K562 (cell line): Measurements from ENCODE around the gene SFT2D2. TPM values are rescaled to one million over a fixed set of nuclear protein-coding genes. Genes with fewer than 3 reads are reported as not detected.

ENCODE experiments used
- ATAC-seq: fragments of 200-7000 bp; cut with Tn5 transposase; 3 replicates; pipeline ENCODE4 v1.9.1; 2020; ENCODE audit warnings: moderate library complexity
- BruUV-seq: library from RNA; stranded (reverse); fragments of 400-500 nt; replicated peaks from 2 replicates; lab custom pipeline; 2021; lab: Mats Ljungman, UMichigan
- CTCF ChIA-PET: fragments of 300-600 bp; formaldehyde crosslinking; extraction: SDS; loops from one replicate; lab custom pipeline; 2021; ENCODE audit warnings: low intra/inter-chr PET ratio; lab: Yijun Ruan, JAX
- POLR2A ChIA-PET: fragments of 300-600, 350-650 bp; sonication (Branson Sonifier 250); formaldehyde crosslinking; extraction: SDS; loops from one replicate; lab custom pipeline; 2021; ENCODE audit warnings: antibody characterized with exemption, inconsistent platforms; lab: Yijun Ruan, JAX
- DNase-seq, 4 experiments: peaks; one replicate each; pipeline versions ENCODE4 v3.0.0 to v3.0.0-alpha.2; 2011 to 2018; ENCODE audit warnings: low spot score in 3 of 4, mixed read lengths in 3 of 4; ENCODE audit errors: extremely low read depth in 1 of 4
- FAIRE-seq: peaks from 2 replicates; lab custom pipeline; 2011; peaks lifted over from hg19 to GRCh38; lab: Jason Lieb, UNC
- H2AFZ ChIP-seq: 2 replicates; pipeline ENCODE4 v1.6.0; 2011; ENCODE audit warnings: low read depth, low read length, control low read depth, inconsistent platforms
- H3K27ac ChIP-seq: fragments of 200-600 bp; 3 replicates; pipeline ENCODE4 v1.8.0; 2011; ENCODE audit warnings: low read depth, mild to moderate bottlenecking, control low read depth, inconsistent platforms, low read length, moderate library complexity, mixed read lengths; ENCODE audit errors: extremely low read depth
- H3K27me3 ChIP-seq, 2 experiments: fragments of 300-600 bp in 1 of 2; 2 replicates in 1 of 2; 3 replicates in 1 of 2; pipeline versions ENCODE4 v1.6.0 to v1.8.0; 2011; ENCODE audit warnings: inconsistent platforms in 2 of 2, low read length in 2 of 2, mild to moderate bottlenecking in 1 of 2, mixed read lengths in 1 of 2, moderate library complexity in 1 of 2; ENCODE audit not compliant: control insufficient read depth in 2 of 2, insufficient read depth in 2 of 2
- H3K36me3 ChIP-seq: fragments of 300-600 bp; 3 replicates; pipeline ENCODE4 v1.8.0; 2011; ENCODE audit warnings: mild to moderate bottlenecking, low read length, inconsistent platforms; ENCODE audit not compliant: control insufficient read depth, insufficient read depth
- H3K4me1 ChIP-seq, 2 experiments: fragments of 200-600 bp in 1 of 2; replicated peaks in 1 of 2; 2 replicates in 1 of 2; 3 replicates in 1 of 2; pipeline versions ENCODE4 v1.5.1 to v1.8.0; 2011; ENCODE audit warnings: inconsistent platforms in 2 of 2, low read length in 2 of 2, mild to moderate bottlenecking in 1 of 2, mixed read lengths in 1 of 2, moderate library complexity in 1 of 2; ENCODE audit not compliant: control insufficient read depth in 2 of 2, insufficient read depth in 2 of 2
- H3K4me2 ChIP-seq: 2 replicates; pipeline ENCODE4 v1.6.1; 2011; ENCODE audit warnings: low read length, control low read depth, inconsistent platforms, mixed read lengths; ENCODE audit not compliant: insufficient read depth
- H3K4me3 ChIP-seq: fragments of 200-600 bp; sonication (generic), shearing (Covaris generic); 2 replicates; pipeline ENCODE4 v1.5.1; 2016; ENCODE audit warnings: control low read depth, inconsistent platforms
- H3K79me2 ChIP-seq: fragments of 200-600 bp; 3 replicates; pipeline ENCODE4 v1.8.0; 2011; ENCODE audit warnings: low read length, inconsistent platforms; ENCODE audit not compliant: control insufficient read depth, insufficient read depth
- H3K9ac ChIP-seq, 2 experiments: 2 replicates each; pipeline versions ENCODE4 v1.6.0 to v1.6.1; 2011; ENCODE audit warnings: low read depth in 2 of 2, low read length in 2 of 2, control low read depth in 1 of 2, inconsistent platforms in 1 of 2, mild to moderate bottlenecking in 1 of 2, mixed read lengths in 1 of 2; ENCODE audit not compliant: insufficient read depth in 1 of 2
- H3K9me1 ChIP-seq: one replicate; pipeline ENCODE4 v1.6.0; 2011; ENCODE audit warnings: inconsistent platforms, mild to moderate bottlenecking, low read length, moderate library complexity; ENCODE audit not compliant: control insufficient read depth, insufficient read depth
- H3K9me3 ChIP-seq: replicated peaks from 2 replicates; pipeline ENCODE4 v1.5.1; 2011; ENCODE audit warnings: low read depth, low read length, inconsistent platforms; ENCODE audit not compliant: control insufficient read depth, insufficient read depth
- H4K20me1 ChIP-seq: replicated peaks from 2 replicates; pipeline ENCODE4 v1.6.1; 2011; ENCODE audit warnings: low read length, inconsistent platforms, mixed read lengths; ENCODE audit not compliant: control insufficient read depth, insufficient read depth
- ATF4 ChIP-seq: fragments of 450-650 bp; formaldehyde crosslinking; IDR thresholded peaks from 2 replicates; pipeline ENCODE4 v1.4.0; 2022; ENCODE audit warnings: mild to moderate bottlenecking, moderate library complexity
- E2F1 ChIP-seq: sonication (generic); formaldehyde crosslinking; IDR thresholded peaks from 2 replicates; pipeline ENCODE4 v1.8.1; 2023; ENCODE audit warnings: mild to moderate bottlenecking, missing genetic modification reagents, moderate library complexity
- HDAC1 ChIP-seq, 2 experiments: fragments of 450-650 bp; IDR thresholded peaks; 2 replicates each; pipeline ENCODE4 v1.6.1; 2016 to 2017; ENCODE audit warnings: inconsistent platforms in 1 of 2, mild to moderate bottlenecking in 1 of 2, moderate library complexity in 1 of 2
- KLF13 ChIP-seq: fragments of 450-650 bp; IDR thresholded peaks from 2 replicates; pipeline ENCODE4 v1.6.1; 2016; ENCODE audit warnings: missing genetic modification characterization, low read depth, mild to moderate bottlenecking, missing compliant biosample characterization, moderate library complexity, borderline replicate concordance
- MAX ChIP-seq: sonication (generic); formaldehyde crosslinking; IDR thresholded peaks from 2 replicates; pipeline ENCODE4 v1.9.0; 2022; ENCODE audit warnings: mild to moderate bottlenecking, missing genetic modification reagents
- MBD1 ChIP-seq: fragments of 250-450 bp; sonication (Bioruptor Pico); IDR thresholded peaks from 2 replicates; pipeline ENCODE4 v1.8.0; 2022; ENCODE audit warnings: inconsistent platforms
- RAD21 ChIP-seq, 2 experiments: fragments of 250-450 bp in 1 of 2; fragments of 450-650 bp in 1 of 2; sonication (Bioruptor Pico) in 1 of 2; formaldehyde crosslinking in 1 of 2; IDR thresholded peaks in 1 of 2; conservative IDR thresholded peaks in 1 of 2; 2 replicates each; pipeline versions ENCODE4 v1.4.0 to v1.8.0; 2020 to 2022; ENCODE audit warnings: mild to moderate bottlenecking in 2 of 2, moderate library complexity in 1 of 2
- SFPQ ChIP-seq: fragments of 200-400 bp; formaldehyde crosslinking; IDR thresholded peaks from 2 replicates; pipeline ENCODE4 v1.6.1; 2017; ENCODE audit warnings: mild to moderate bottlenecking, low read depth, low read length, moderate library complexity
- TAF9B ChIP-seq: fragments of 450-650 bp; IDR thresholded peaks from 2 replicates; pipeline ENCODE4 v1.6.1; 2018; ENCODE audit warnings: mild to moderate bottlenecking; ENCODE audit not compliant: partially characterized antibody
- TEAD2 ChIP-seq: fragments of 450-650 bp; IDR thresholded peaks from 2 replicates; pipeline ENCODE4 v1.6.1; 2016; ENCODE audit warnings: missing genetic modification characterization, control low read depth, missing compliant biosample characterization
- ZNF146 ChIP-seq: IDR thresholded peaks from one replicate; pipeline ENCODE4 v1.6.1; 2018; ENCODE audit warnings: missing compliant biosample characterization; ENCODE audit not compliant: unreplicated experiment
- in situ Hi-C: fragments of 300-500 bp; cut with MboI; formaldehyde crosslinking; loops from 4 replicates; pipeline ENCODE4 v1.15.0; 2018; ENCODE audit warnings: inconsistent platforms, mixed read lengths
- intact Hi-C: fragments of 100-400 bp; cut with micrococcal nuclease; formaldehyde crosslinking; loops from 2 replicates; pipeline ENCODE4 v1.14.2; 2022
- polyA plus RNA-seq, 8 experiments: library from polyadenylated mRNA; depleted of rRNA in 4 of 8; stranded (reverse) in 5 of 8; unstranded in 3 of 8; fragments of >200 nt; fragmentation: Nextera tagmentation in 2 of 8; fragmentation: Illumina TruSeq in 1 of 8; extraction: Ambion mirVana in 2 of 8; extraction: Trizol in 1 of 8; gene quantifications; 2 replicates each; pipeline versions ENCODE4 v1.2.1 to v1.2.3, GENCODE V29; 2011 to 2014; ENCODE audit warnings: inconsistent platforms in 1 of 8, missing spikeins in 1 of 8
- total RNA-seq, 7 experiments: library from RNA; depleted of rRNA in 6 of 7; stranded (reverse); fragments of >200 nt in 6 of 7; fragmentation: Illumina TruSeq in 2 of 7; extraction: Trizol in 2 of 7; gene quantifications; 2 replicates each; pipeline versions ENCODE4 v1.2.1 to v1.2.3, GENCODE V29; 2011 to 2021; ENCODE audit warnings: low replicate concordance in 1 of 7

Gene SFT2D2
- total and polyA plus RNA-seq, 9 of the 15 experiments (the other 6 are each of a cell fraction or from before 2014, with no cell fraction given): 3.4 to 50.1 (median 21.6) TPM

- TF ChIP-seq MAX (no peak), ZNF146 (CRISPR knock-in tag) (no peak), RAD21 (CRISPR knock-in tag; conservative IDR thresholded peaks at IDR 0.05 in 1 of 2, IDR thresholded peaks at IDR 0.05 in 1 of 2) (peak; percentile 78 to 92), HDAC1 (IDR thresholded peaks at IDR 0.05) (no peak), SFPQ (no peak)
Measured at GRCh38 chr1:168234846-168235547, 9.2 kb downstream of the SFT2D2 start (continued).

GRCh38 chr1:168235548-168235885, 9.7 kb downstream of the SFT2D2 start:
- Histone ChIP-seq H3K27ac (no peak overlapping the region), H3K4me2 (no peak overlapping the region), H3K36me3 (peaks cover 93% of the 10 kb centered on the region), H3K4me3 (no peak overlapping the region), H4K20me1 (peaks cover 4% of the 10 kb centered on the region; the same call in 1 of the 2 replicates), H2AFZ (no peak overlapping the region), H3K27me3 (no peaks in the 10 kb centered on the region), H3K79me2 (peaks cover 23% of the 10 kb centered on the region; the same call in 2 of the 3 replicates), H3K9me3 (no peaks in the 10 kb centered on the region), H3K9me1 (no peaks in the 10 kb centered on the region), H3K9ac (no peak overlapping the region), H3K4me1 (no peaks in the 10 kb centered on the region)
- TF ChIP-seq ATF4 (CRISPR knock-in tag): no peak
- TF ChIP-seq TAF9B: no peak
- no peak for TF ChIP-seq TEAD2 (tag)
- TF ChIP-seq E2F1: no peak
- TF ChIP-seq MBD1 (CRISPR knock-in tag): peak; percentile 41; the same call in 1 of the 2 replicates
- peak; percentile 42; the same call in 1 of the 2 replicates for TF ChIP-seq KLF13
- no peak for FAIRE-seq
- intact Hi-C loops: loop anchor here (1.0 kb wide), 2 partner anchors 87 to 107 kb away; no protein-coding TSS in a partner anchor
- no peak for DNase-seq
- in situ Hi-C loops: no loop called here
- CTCF ChIA-PET: interaction anchor here (0.5 to 0.9 kb wide), 2 partner anchors 77 to 85 kb away, joined by 3 to 4 read pairs; no protein-coding TSS in a partner anchor
- BruUV-seq: no TSS peak
- POLR2A ChIA-PET: interaction anchor here (0.6 to 4.0 kb wide), 12 partner anchors 10 to 1235 kb away, joined by 3 to 32 read pairs (median 4); partner anchors contain the start of gene SFT2D2
- peak; percentile 39 for ATAC-seq
